PFSK-1 (cell line): ENCODE data around the gene LPCAT4.

Source experiments
- FOXP2 ChIP-seq: optimal IDR thresholded peaks from 2 replicates; pipeline ENCODE3; 2011; ENCODE audit warnings: borderline replicate concordance, control low read depth, inconsistent platforms; ENCODE audit not compliant: insufficient read depth; ENCODE audit errors: extremely low read length, extremely low read depth
- POLR2AphosphoS5 ChIP-seq: IDR thresholded peaks from 2 replicates; pipeline ENCODE4 v1.6.1; 2012; ENCODE audit warnings: low read depth, mild to moderate bottlenecking, control low read depth, low read length, moderate library complexity
- REST ChIP-seq, 2 experiments: IDR thresholded peaks; 2 replicates each; pipeline versions ENCODE4 v1.6.1 to v1.8.0; 2011 to 2012; ENCODE audit warnings: low read depth in 2 of 2, low read length in 2 of 2, control low read depth in 1 of 2, inconsistent platforms in 1 of 2, mild to moderate bottlenecking in 1 of 2, moderate library complexity in 1 of 2; ENCODE audit not compliant: insufficient read depth in 1 of 2
- SIN3A ChIP-seq: IDR thresholded peaks from 2 replicates; pipeline ENCODE4 v1.6.1; 2012; ENCODE audit warnings: mild to moderate bottlenecking, low read length, moderate library complexity, borderline replicate concordance; ENCODE audit not compliant: insufficient read depth
- TAF1 ChIP-seq: IDR thresholded peaks from 2 replicates; pipeline ENCODE4 v1.6.1; 2012; ENCODE audit warnings: low read length, control low read depth, borderline replicate concordance; ENCODE audit not compliant: insufficient read depth

Gene LPCAT4

GRCh38 chr15:34370129-34370528 lies 3.1 kb upstream of the LPCAT4 start:
- TF ChIP-seq POLR2AphosphoS5 (no peak), REST (IDR thresholded peaks at IDR 0.05; ENCODE audit: insufficient read depth in 1 of 2, low read depth in 2 of 2, low read length in 2 of 2) (no peak), SIN3A (no peak), FOXP2 (no peak), TAF1 (no peak)

GRCh38 chr15:34366271-34367065 lies 528 bp downstream of the LPCAT4 start:
- no peak for TF ChIP-seq TAF1
- no peak for TF ChIP-seq REST (IDR thresholded peaks at IDR 0.05; ENCODE audit: insufficient read depth in 1 of 2, low read depth in 2 of 2, low read length in 2 of 2)
- peak; percentile 31 for TF ChIP-seq FOXP2
- TF ChIP-seq SIN3A, result peak; percentile 82; the same call in 1 of the 2 replicates
- TF ChIP-seq POLR2AphosphoS5, result peak; percentile 51

- TF ChIP-seq POLR2AphosphoS5, result no peak
- TF ChIP-seq FOXP2, result no peak
- no peak for TF ChIP-seq SIN3A
- TF ChIP-seq REST (IDR thresholded peaks at IDR 0.05; ENCODE audit: insufficient read depth in 1 of 2, low read depth in 2 of 2, low read length in 2 of 2), result no peak
- TF ChIP-seq TAF1, result no peak
Measured at GRCh38 chr15:34365836-34366235, 1.2 kb downstream of the LPCAT4 start.

- TF ChIP-seq SIN3A (no peak), REST (IDR thresholded peaks at IDR 0.05; ENCODE audit: insufficient read depth in 1 of 2, low read depth in 2 of 2, low read length in 2 of 2) (no peak), POLR2AphosphoS5 (no peak), TAF1 (no peak), FOXP2 (no peak)
Measured at GRCh38 chr15:34365091-34365825, 1.7 kb downstream of the LPCAT4 start.
